Peyer's patch (tissue), 4 donors: ENCODE data around the gene MAP7D2. TPM values are rescaled to one million over a fixed set of nuclear protein-coding genes. Genes with fewer than 3 reads are reported as not detected.

ENCODE experiments used
- DNase-seq, 3 donors: peaks; one replicate each; pipeline ENCODE4 v3.0.0-alpha.2; 2017 to 2019
- H3K27ac ChIP-seq, 4 donors: fragments of 200-600 bp; sonication (generic); one replicate each; pipeline ENCODE4 v1.5.1; 2016 to 2019
- H3K27me3 ChIP-seq, 2 donors: fragments of 200-600 bp; sonication (generic); one replicate each; pipeline ENCODE4 v1.5.1; 2019
- H3K36me3 ChIP-seq, 3 donors: fragments of 200-600 bp; sonication (generic); one replicate each; pipeline ENCODE4 v1.5.1; 2016 to 2019
- H3K4me1 ChIP-seq, 4 donors: fragments of 200-600 bp; sonication (generic); one replicate each; pipeline ENCODE4 v1.5.1; 2016 to 2019
- H3K4me3 ChIP-seq, 4 donors: fragments of 200-600 bp; sonication (generic); 1 replicate in 3 of 4; 2 replicates in 1 of 4; pipeline ENCODE4 v1.5.1; 2016 to 2019; ENCODE audit warnings: mild to moderate bottlenecking in 1 of 4
- H3K9me3 ChIP-seq, 4 donors: fragments of 200-600 bp; sonication (generic); one replicate each; pipeline ENCODE4 v1.5.1; 2016 to 2019; ENCODE audit warnings: mild to moderate bottlenecking in 1 of 4
- POLR2A ChIP-seq, 2 donors: fragments of 450-650 bp; IDR thresholded peaks; one replicate each; pipeline ENCODE4 v1.5.1; 2017; ENCODE audit warnings: antibody characterized with exemption in 2 of 2, mild to moderate bottlenecking in 2 of 2, moderate library complexity in 2 of 2
- total RNA-seq, 4 donors: library from RNA; depleted of rRNA; stranded (reverse); fragments of >200 nt; gene quantifications; one replicate each; pipeline ENCODE4 v1.1.0, GENCODE V29; 2016
- TF ChIP-seq, protein P1 (sequence below), 6 experiments: fragments of 450-650 bp in 4 of 6; fragments of 200-600 bp in 2 of 6; sonication (generic) in 1 of 6; IDR thresholded peaks; one replicate each; pipeline ENCODE4 v1.5.1; 2017 to 2019; ENCODE audit warnings: antibody characterized with exemption in 6 of 6, mild to moderate bottlenecking in 3 of 6, moderate library complexity in 1 of 6

The MAP7D2 gene
- total RNA-seq, 4 donors from 2014 or later: 1.3 to 5.3 (median 2.9) TPM

GRCh38 chrX:20053537-20053936 lies 63.2 kb downstream of the MAP7D2 start:
- H3K4me3 ChIP-seq: no peak overlapping the region
- TF ChIP-seq POLR2A (IDR thresholded peaks at IDR 0.05): no peak
- TF ChIP-seq, protein P1, sequence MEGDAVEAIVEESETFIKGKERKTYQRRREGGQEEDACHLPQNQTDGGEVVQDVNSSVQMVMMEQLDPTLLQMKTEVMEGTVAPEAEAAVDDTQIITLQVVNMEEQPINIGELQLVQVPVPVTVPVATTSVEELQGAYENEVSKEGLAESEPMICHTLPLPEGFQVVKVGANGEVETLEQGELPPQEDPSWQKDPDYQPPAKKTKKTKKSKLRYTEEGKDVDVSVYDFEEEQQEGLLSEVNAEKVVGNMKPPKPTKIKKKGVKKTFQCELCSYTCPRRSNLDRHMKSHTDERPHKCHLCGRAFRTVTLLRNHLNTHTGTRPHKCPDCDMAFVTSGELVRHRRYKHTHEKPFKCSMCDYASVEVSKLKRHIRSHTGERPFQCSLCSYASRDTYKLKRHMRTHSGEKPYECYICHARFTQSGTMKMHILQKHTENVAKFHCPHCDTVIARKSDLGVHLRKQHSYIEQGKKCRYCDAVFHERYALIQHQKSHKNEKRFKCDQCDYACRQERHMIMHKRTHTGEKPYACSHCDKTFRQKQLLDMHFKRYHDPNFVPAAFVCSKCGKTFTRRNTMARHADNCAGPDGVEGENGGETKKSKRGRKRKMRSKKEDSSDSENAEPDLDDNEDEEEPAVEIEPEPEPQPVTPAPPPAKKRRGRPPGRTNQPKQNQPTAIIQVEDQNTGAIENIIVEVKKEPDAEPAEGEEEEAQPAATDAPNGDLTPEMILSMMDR (IDR thresholded peaks at IDR 0.05): no peak
- no peaks in the 10 kb centered on the region for H3K9me3 ChIP-seq
- H3K4me1 ChIP-seq: no peaks in the 10 kb centered on the region
- no peak overlapping the region for H3K27ac ChIP-seq
- no peaks in the 10 kb centered on the region for H3K27me3 ChIP-seq
- no peak for DNase-seq
- H3K36me3 ChIP-seq: no peaks in the 10 kb centered on the region

DNA sequence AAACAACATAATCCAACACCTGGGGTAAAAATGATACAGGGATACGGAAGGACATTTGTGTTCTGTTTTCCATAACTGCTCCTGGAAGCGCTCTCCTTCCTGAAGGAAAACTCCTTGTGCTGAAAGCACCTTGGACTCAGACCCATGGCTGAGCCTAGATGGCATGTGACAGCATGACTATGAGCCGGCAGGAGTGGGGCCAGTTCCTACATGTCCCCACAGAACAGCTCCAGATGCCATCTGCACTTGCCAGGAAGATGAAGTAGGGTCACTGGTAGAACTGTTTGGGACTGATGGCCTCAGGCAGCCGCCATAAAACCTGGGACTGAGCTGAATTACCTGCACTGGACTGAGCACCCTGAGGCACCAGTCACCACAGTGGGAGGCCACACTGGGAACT lies 69.8 kb downstream of the MAP7D2 start:
- no peaks in the 10 kb centered on the region for H3K4me1 ChIP-seq
- no peaks in the 10 kb centered on the region for H3K9me3 ChIP-seq
- no peaks in the 10 kb centered on the region for H3K36me3 ChIP-seq
- TF ChIP-seq POLR2A (IDR thresholded peaks at IDR 0.05): no peak
- TF ChIP-seq, protein P1 (IDR thresholded peaks at IDR 0.05): no peak
- no peak overlapping the region for H3K4me3 ChIP-seq
- H3K27ac ChIP-seq: no peak overlapping the region
- H3K27me3 ChIP-seq: no peaks in the 10 kb centered on the region
- no peak for DNase-seq

DNA sequence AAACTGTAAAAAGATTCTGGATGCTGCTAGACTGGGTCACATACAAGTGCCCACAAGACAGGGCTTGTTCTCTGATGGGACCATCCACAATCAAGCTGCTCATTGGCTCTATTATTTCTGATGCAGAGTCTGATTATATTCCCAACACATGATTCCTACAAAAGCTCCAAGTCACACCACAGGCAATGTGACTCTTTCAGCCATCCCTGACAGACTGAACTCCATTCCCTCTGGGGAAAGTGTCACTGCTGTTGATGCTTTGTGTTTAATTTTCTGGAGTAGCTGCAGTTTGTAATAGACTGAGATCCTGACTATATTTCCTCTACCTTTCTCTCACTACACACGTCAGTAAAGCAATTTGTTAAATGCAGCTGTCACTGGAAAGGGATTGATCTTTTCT lies 70.5 kb downstream of the MAP7D2 start:
- TF ChIP-seq, protein P1 (IDR thresholded peaks at IDR 0.05): no peak
- TF ChIP-seq POLR2A (IDR thresholded peaks at IDR 0.05): no peak
- no peak for DNase-seq
- no peak overlapping the region for H3K4me3 ChIP-seq
- no peaks in the 10 kb centered on the region for H3K27me3 ChIP-seq
- no peaks in the 10 kb centered on the region for H3K36me3 ChIP-seq
- no peaks in the 10 kb centered on the region for H3K9me3 ChIP-seq
- H3K4me1 ChIP-seq: no peaks in the 10 kb centered on the region
- H3K27ac ChIP-seq: no peak overlapping the region

DNA sequence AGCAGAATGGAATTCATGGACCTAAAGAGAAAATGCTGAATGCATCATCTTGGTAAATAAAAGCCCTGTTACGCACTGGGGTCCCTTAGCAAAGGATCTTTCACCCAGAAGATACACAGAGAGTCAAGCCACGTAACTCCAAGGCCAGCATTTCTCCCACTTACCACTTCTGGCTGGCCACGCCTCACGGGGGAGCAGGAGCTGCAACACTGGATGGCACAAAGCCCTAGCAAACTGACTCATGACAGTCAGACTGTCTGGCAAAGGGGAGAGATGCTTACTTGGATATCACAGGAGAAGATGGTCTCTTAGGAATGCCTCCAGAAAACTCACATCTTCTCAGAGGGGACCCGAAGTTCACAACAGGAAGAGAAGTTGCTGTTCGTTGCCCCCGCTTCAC lies 74.5 kb downstream of the MAP7D2 start:
- Histone ChIP-seq H3K9me3 (no peaks in the 10 kb centered on the region), H3K27ac (no peak overlapping the region)

GRCh38 chrX:20038966-20039365 lies 77.7 kb downstream of the MAP7D2 start:
- Histone ChIP-seq H3K9me3 (no peaks in the 10 kb centered on the region), H3K36me3 (no peaks in the 10 kb centered on the region), H3K27ac (no peak overlapping the region), H3K4me1 (no peaks in the 10 kb centered on the region), H3K4me3 (no peak overlapping the region), H3K27me3 (no peaks in the 10 kb centered on the region)
- TF ChIP-seq, protein P1 (IDR thresholded peaks at IDR 0.05): no peak
- DNase-seq: no peak

More for the DNA sequence above, 74.5 kb downstream of the MAP7D2 start:
- TF ChIP-seq, protein P1 (IDR thresholded peaks at IDR 0.05): no peak
- TF ChIP-seq POLR2A (IDR thresholded peaks at IDR 0.05): no peak
- Histone ChIP-seq H3K36me3 (no peaks in the 10 kb centered on the region), H3K4me1 (no peaks in the 10 kb centered on the region), H3K27me3 (no peaks in the 10 kb centered on the region), H3K4me3 (no peak overlapping the region)
- no peak for DNase-seq

GRCh38 chrX:20037186-20037585 lies 79.5 kb downstream of the MAP7D2 start:
- H3K27me3 ChIP-seq: no peaks in the 10 kb centered on the region
- no peaks in the 10 kb centered on the region for H3K36me3 ChIP-seq
- no peak overlapping the region for H3K27ac ChIP-seq
- no peak for TF ChIP-seq POLR2A (IDR thresholded peaks at IDR 0.05)
- TF ChIP-seq, protein P1 (IDR thresholded peaks at IDR 0.05): no peak
- DNase-seq: no peak
- no peaks in the 10 kb centered on the region for H3K9me3 ChIP-seq
- H3K4me3 ChIP-seq: no peak overlapping the region
- no peaks in the 10 kb centered on the region for H3K4me1 ChIP-seq
